IPS-15b (cell line): ENCODE results near the gene TTC34.

ENCODE experiments used
- H3K27me3 ChIP-seq: one replicate; pipeline ENCODE4 v1.6.1; 2013; ENCODE audit warnings: low read length; ENCODE audit not compliant: control insufficient read depth, insufficient read depth
- H3K36me3 ChIP-seq: one replicate; pipeline ENCODE4 v1.6.1; 2013; ENCODE audit warnings: low read length; ENCODE audit not compliant: control insufficient read depth, insufficient read depth
- H3K4me1 ChIP-seq: one replicate; pipeline ENCODE4 v1.6.1; 2013; ENCODE audit warnings: mild to moderate bottlenecking, low read length; ENCODE audit not compliant: control insufficient read depth, insufficient read depth
- H3K4me3 ChIP-seq: one replicate; pipeline ENCODE4 v1.5.1; 2013; ENCODE audit warnings: low read depth, low read length
- H3K9ac ChIP-seq: one replicate; pipeline ENCODE4 v1.6.1; 2013; ENCODE audit warnings: low read depth, mild to moderate bottlenecking, low read length
- H3K9me3 ChIP-seq: one replicate; pipeline ENCODE4 v1.6.1; 2013; ENCODE audit warnings: mild to moderate bottlenecking, low read length; ENCODE audit not compliant: control insufficient read depth, insufficient read depth

Gene TTC34

GRCh38 chr1:2593251-2593878 lies 208.1 kb downstream of the TTC34 start:
- Histone ChIP-seq H3K27me3 (no peaks in the 10 kb centered on the region), H3K4me1 (no peaks in the 10 kb centered on the region), H3K9me3 (no peaks in the 10 kb centered on the region), H3K9ac (no peak overlapping the region), H3K36me3 (peaks cover 6% of the 10 kb centered on the region), H3K4me3 (no peak overlapping the region)

GRCh38 chr1:2592672-2593071 lies 208.8 kb downstream of the TTC34 start:
- H3K4me3 ChIP-seq: no peak overlapping the region
- no peaks in the 10 kb centered on the region for H3K9me3 ChIP-seq
- H3K36me3 ChIP-seq: peaks cover 6% of the 10 kb centered on the region
- no peaks in the 10 kb centered on the region for H3K27me3 ChIP-seq
- no peak overlapping the region for H3K9ac ChIP-seq
- H3K4me1 ChIP-seq: no peaks in the 10 kb centered on the region

- Histone ChIP-seq H3K4me3 (no peak overlapping the region), H3K9me3 (no peaks in the 10 kb centered on the region), H3K9ac (no peak overlapping the region), H3K36me3 (peaks cover 6% of the 10 kb centered on the region), H3K4me1 (no peaks in the 10 kb centered on the region), H3K27me3 (no peaks in the 10 kb centered on the region)
These were observed 209.8 kb downstream of the TTC34 start for GRCh38 chr1:2591581-2592261.

- Histone ChIP-seq H3K9me3 (no peaks in the 10 kb centered on the region), H3K9ac (no peak overlapping the region), H3K27me3 (no peaks in the 10 kb centered on the region), H3K4me3 (no peak overlapping the region), H3K36me3 (peaks cover 6% of the 10 kb centered on the region), H3K4me1 (no peaks in the 10 kb centered on the region)
These were observed 210.3 kb downstream of the TTC34 start for GRCh38 chr1:2591233-2591580.

- Histone ChIP-seq H3K27me3 (no peaks in the 10 kb centered on the region), H3K36me3 (peaks cover 6% of the 10 kb centered on the region), H3K9me3 (no peaks in the 10 kb centered on the region), H3K4me1 (no peaks in the 10 kb centered on the region), H3K4me3 (no peak overlapping the region), H3K9ac (no peak overlapping the region)
These were observed 211.0 kb downstream of the TTC34 start for GRCh38 chr1:2590233-2591141.

- no peak overlapping the region for H3K9ac ChIP-seq
- H3K36me3 ChIP-seq: peaks cover 6% of the 10 kb centered on the region
- H3K27me3 ChIP-seq: no peaks in the 10 kb centered on the region
- H3K4me1 ChIP-seq: no peaks in the 10 kb centered on the region
- H3K4me3 ChIP-seq: no peak overlapping the region
- H3K9me3 ChIP-seq: no peaks in the 10 kb centered on the region
These were observed 211.9 kb downstream of the TTC34 start for GRCh38 chr1:2589431-2590232.

- H3K4me1 ChIP-seq: no peaks in the 10 kb centered on the region
- H3K9ac ChIP-seq: no peak overlapping the region
- H3K9me3 ChIP-seq: no peaks in the 10 kb centered on the region
- no peaks in the 10 kb centered on the region for H3K27me3 ChIP-seq
- peaks cover 6% of the 10 kb centered on the region for H3K36me3 ChIP-seq
- no peak overlapping the region for H3K4me3 ChIP-seq
These were observed 212.6 kb downstream of the TTC34 start for GRCh38 chr1:2588661-2589430.

GRCh38 chr1:2587860-2588571 lies 213.5 kb downstream of the TTC34 start:
- Histone ChIP-seq H3K9me3 (no peaks in the 10 kb centered on the region), H3K27me3 (no peaks in the 10 kb centered on the region), H3K4me3 (peak overlapping the region; percentile 79), H3K9ac (no peak overlapping the region), H3K4me1 (peaks cover 3% of the 10 kb centered on the region), H3K36me3 (peaks cover 6% of the 10 kb centered on the region)

- H3K4me3 ChIP-seq: peak overlapping the region; percentile 79
- no peaks in the 10 kb centered on the region for H3K9me3 ChIP-seq
- H3K9ac ChIP-seq: peak overlapping the region; percentile 76
- H3K4me1 ChIP-seq: peaks cover 3% of the 10 kb centered on the region
- peaks cover 6% of the 10 kb centered on the region for H3K36me3 ChIP-seq
- H3K27me3 ChIP-seq: no peaks in the 10 kb centered on the region
These were observed 214.2 kb downstream of the TTC34 start for GRCh38 chr1:2587071-2587859.
